Kidney capillary endothelial cell (primary cell): ENCODE measurements around the gene EYS.
A peak's percentile ranks its signal among the peaks of the same experiment; 100 is the strongest.
"Not testable (repeated sequence)": the region's sequence is repeated elsewhere in the genome, so short reads cannot be mapped to it uniquely, and the experiment has no call there.

Source experiments
- DNase-seq: peaks from one replicate; pipeline ENCODE4 v3.0.0-alpha.2; 2018; ENCODE audit warnings: low spot score

The EYS gene

DNA sequence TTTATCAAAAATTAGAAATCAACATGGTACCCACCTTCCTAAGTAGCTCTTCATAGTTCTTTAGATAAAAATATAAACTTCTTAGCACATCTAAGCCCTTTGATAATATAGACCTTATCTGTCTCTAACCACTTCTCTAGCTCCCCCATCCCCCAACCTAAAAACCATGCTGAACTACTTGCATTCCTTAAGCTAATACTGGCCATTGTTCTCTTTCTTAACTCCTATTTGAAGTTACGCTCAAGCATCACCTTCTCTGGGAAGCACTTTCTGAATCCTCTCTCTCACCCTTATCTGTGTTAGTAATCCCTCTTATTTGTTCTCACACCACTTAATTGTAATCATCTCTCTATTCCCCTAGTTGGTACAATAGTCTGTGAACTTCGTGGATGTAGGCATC is 1918.5 kb downstream of the EYS start:
- no peak for DNase-seq

DNA sequence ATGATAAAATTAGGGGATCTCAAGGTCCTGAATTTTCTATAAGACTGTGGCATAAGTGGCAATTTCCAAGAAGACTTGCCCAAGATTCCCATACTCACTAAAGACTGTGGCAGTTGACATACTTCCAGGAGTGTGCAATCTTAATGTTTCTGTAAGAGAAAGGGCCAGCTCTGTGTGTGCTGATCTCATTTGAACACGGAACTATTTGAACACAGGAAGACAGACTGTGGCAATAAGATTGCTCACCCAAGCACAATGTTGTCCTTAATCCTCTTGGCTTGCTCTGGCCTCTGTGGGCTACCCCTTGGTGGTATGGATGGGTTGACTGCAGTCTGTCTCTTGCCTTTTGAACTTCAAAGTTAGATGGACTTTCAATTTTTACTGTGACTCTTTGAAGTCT is 1920.0 kb downstream of the EYS start:
- DNase-seq: no peak

GRCh38 chr6:63785006-63785405 is 1922.0 kb downstream of the EYS start:
- DNase-seq: no peak

DNA sequence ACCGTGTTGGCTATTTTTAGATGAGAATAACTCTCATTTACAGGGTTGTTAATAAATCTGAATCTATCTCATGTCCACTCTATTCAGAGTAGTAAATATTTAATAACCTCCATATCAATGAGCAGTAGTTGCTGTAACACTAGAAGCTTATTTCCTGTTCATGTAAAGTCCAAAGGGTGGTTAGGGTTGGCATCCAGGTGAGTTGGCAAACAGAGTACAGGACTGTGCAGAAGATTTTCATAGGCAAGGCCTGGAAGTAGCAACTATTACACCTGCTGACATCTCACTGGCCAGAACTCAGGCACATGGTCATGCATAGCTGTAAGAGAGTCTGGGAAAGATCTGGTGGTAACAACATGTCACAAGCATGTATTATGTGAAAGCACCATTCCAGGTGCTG is 1923.9 kb downstream of the EYS start:
- no peak for DNase-seq

DNA sequence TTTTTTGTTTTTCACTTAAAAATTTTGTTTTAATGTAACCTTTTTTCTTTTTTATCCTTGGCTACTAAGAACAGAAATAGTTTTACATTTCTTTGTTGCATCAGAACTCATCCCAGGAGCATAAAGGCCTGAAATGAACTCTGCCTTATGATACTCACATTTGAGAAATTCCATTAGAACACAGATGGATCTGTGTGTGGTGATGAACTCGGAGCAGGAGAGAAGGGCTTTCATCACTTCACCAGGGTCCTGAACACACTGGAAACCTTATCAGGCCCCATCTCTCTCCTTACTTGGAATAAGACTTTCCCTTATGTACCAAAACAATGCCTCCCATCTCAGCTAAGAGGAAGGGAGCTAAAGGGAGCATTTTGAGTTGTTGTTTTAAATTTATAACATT is 1932.1 kb downstream of the EYS start:
- no peak for DNase-seq

GRCh38 chr6:63773200-63773599 is 1933.8 kb downstream of the EYS start:
- no peak for DNase-seq

DNA sequence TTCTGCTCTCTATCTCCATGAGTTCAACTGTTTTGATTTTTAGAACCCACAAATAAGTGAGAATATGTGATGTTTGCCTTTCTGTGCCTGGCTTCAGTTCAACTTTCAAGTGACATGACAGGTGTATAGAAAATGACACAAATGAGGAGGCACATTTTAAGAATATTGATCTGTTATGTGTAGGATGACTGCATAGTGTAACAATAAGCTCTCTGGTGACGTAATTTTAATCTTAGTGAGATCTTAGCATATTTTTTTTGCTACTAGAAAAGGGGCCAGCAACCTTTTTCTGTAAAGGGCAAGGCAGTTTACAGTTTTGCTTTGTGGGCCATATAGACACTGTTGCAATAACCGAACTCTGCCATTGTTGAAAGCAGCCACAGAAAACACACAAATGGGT is 1941.2 kb downstream of the EYS start:
- no peak for DNase-seq

DNA sequence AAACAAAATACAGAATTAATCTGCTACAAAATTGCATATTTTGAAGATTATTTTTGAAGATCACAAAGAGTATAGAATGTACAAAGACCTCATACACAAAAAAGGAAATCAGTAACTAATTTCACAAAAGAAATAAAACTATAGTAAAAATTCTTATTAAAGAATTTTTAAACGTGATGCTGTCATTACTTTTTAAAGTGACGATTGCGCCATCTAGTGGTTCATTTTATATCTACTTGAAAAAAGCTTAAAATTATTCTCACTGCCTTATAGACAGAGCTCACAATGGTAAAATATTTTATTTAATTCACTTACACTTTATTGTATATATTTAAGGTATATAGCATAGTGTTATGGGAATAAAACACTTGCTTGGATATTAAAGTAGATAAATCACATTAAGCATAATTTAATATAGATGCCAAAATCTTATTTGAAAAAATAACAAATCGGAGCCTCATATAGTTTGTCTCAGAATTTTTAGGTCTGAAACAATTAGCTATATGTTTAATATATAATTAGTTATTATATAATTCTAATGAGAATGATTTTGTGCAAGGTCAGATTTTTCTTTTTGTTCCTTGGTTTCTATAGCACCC is 1942.6 kb downstream of the EYS start:
- peak; percentile 48 for DNase-seq

DNA sequence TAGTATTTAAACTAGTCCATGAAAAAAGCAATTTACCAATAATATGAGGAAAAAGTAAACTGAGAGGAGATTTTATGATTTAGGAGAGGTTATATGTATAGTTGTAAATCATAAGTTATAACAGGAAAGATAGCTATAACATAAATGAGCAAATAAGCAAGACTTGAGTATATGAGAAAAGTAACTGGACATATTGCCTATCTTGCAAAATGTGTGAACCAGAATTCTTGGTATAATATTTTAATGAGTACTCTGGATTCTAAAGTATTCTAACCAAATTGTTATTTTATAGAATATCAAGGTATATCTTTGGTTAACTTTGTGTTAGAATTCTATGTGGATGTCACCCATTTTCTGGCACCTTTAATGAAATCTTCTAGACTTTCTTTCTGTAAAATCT is 1946.8 kb downstream of the EYS start:
- DNase-seq: no peak

- DNase-seq: no peak
These were observed 1947.4 kb downstream of the EYS start for GRCh38 chr6:63759605-63760105.

GRCh38 chr6:63757826-63758225 is 1949.2 kb downstream of the EYS start:
- no peak for DNase-seq

DNA sequence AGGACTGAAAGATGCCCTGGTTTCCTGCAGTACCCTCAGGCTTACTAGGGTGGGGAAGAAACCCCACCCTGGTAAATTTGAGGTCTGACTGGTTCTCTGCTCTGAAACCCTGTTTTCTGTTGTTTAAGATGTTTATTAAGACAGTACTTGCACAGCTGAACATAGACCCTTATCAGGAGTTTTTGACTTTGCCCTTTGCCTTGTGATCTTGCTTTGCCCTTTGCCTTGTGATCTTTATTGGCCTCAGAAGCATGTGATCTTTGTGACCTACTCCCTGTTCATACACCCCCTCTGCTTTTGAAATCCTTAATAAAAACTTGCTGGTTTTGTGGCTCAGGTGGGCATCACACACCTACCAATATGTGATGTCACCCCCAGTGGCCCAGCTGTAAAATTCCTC is 1949.8 kb downstream of the EYS start:
- not testable (repeated sequence) for DNase-seq

- no peak for DNase-seq
These were observed 1956.6 kb downstream of the EYS start for GRCh38 chr6:63750400-63750799.

- DNase-seq: no peak
These were observed 1961.2 kb downstream of the EYS start for GRCh38 chr6:63745784-63746183.

DNA sequence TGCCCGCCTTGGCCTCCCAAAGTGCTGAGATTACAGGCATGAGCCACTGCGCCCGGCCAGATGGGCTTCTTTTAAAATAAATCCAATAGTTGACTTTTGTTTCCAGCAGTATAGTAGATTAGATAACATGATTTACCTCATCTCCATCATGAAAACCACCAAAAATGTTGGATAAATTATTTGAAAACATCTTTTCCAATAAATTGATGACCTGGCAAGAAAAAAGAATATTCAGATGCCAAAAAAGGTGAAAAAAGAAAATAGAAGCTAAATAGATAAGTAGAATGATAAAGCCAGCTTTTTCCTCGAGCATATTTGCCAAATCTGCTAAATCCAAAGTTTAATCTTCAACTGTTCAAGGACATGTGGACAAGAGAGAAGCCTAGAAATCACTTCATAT is 1962.2 kb downstream of the EYS start:
- DNase-seq: no peak

DNA sequence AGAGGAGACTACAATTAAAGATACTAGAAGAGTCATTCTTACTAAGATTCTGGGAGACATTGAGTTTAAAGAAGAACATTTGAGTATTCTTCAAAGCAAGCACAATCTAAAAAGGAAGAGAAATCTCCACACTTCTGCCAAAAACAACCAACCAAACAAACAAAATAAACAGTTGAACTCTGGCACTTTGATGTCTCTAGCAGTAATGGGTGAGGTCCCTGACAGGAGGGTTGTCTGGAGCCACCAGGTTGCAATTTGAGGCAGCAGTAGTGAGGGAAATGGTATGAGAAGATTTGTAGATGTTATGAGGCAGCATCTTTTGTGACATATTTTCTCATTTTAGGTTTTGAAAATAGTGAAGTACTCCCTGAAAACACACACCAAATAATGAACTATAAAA is 1963.3 kb downstream of the EYS start:
- DNase-seq: no peak

GRCh38 chr6:63742060-63742459 is 1965.0 kb downstream of the EYS start:
- no peak for DNase-seq

DNA sequence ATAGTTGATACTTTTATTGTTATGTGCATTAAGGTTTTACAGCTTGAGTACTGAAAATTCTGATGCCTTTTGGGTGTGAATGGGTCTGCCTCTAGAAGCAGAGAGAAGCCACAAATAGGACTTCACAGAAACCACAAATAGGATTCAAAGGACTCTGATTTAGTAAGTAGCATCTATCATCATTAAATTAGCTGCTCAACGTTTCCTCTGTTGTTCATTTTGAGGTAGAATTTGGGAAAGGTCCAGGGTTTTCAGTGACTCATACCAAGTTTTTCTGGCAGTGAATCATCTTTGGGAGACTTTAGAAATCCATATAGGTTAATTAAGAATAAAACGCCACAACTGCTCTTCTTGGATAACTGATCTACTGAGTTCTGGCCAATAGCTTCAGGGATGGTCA is 1966.3 kb downstream of the EYS start:
- DNase-seq: peak; percentile 9

DNA sequence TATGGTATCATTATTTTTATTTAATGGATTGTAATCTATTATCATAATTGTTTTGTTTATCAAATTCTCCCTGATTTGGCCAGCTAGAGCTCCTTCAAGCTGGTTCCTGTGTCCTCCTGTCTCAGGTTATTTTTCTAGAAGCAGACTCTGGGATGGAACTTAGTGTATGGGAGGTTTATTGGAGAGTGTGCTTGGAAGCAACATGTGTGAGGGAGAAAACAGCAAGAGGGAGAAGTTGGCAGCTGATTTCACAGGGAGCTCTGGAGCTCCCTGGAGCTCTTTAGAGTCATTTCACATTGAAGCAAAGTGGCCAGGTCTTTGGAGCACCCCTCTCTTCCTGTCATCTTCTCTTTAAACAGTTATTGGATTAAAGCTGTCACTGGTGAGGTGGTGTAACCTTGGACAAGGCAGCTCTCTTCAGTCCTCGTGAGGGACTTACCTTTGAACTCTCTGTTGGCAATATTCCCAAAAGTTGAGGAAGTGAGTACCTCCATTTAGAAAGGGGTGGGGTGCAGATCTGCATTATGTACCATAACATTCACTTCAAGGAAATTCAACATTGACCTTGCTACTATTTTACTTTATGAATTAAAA is 1967.8 kb downstream of the EYS start:
- DNase-seq: no peak

- not testable (repeated sequence) for DNase-seq
These were observed 1968.8 kb downstream of the EYS start for GRCh38 chr6:63738190-63738589.

- DNase-seq: no peak
These were observed 1972.1 kb downstream of the EYS start for GRCh38 chr6:63734923-63735322.

- peak; percentile 10 for DNase-seq
These were observed 1974.7 kb downstream of the EYS start for GRCh38 chr6:63732336-63732735.

GRCh38 chr6:63731930-63732329 is 1975.1 kb downstream of the EYS start:
- no peak for DNase-seq

GRCh38 chr6:63730311-63730710 is 1976.7 kb downstream of the EYS start:
- no peak for DNase-seq
